Measurements from ENCODE around the gene KLHDC9. TPM values are rescaled to one million over a fixed set of nuclear protein-coding genes. Genes with fewer than 3 reads are reported as not detected.

The KLHDC9 gene
- total RNA-seq, 3 donors from 2014 or later (not counting 1 experiment from before 2014, with no cell fraction given): 0.49 to 0.50 TPM; not detected in 1

DNA sequence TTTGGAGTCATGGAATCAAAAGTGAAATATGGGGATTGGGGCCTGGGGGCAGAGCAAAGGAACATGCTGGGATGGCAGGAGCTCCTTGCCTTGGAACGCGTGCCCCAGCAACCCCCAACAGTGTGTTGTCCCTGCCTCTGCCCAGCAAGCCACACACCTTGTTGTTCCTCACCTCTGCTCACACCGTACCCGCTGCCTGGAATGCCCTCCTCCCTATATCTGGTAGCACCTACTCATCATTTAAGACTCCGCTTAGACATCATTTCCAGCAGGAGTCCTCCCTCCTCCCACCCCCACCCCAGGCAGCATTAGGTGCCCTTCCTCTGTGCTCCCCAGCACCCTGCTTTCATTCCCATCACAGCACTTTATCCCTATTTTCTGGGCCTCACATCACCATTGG lies 16.6 kb upstream of the KLHDC9 start:
- Mint-ChIP-seq H3K4me3 (no peak overlapping the region), H3K4me1 (no peaks in the 10 kb centered on the region), H3K27me3 (ENCODE audit: low read depth in 2 of 2) (peaks cover 0 to 2% of the 10 kb centered on the region in 2 donors), H3K27ac (no peak overlapping the region), H3K9me3 (no peaks in the 10 kb centered on the region), H3K36me3 (no peaks in the 10 kb centered on the region)
- Histone ChIP-seq H3K4me1 (ENCODE audit: control insufficient read depth, insufficient read depth, low read length) (peaks cover 6% of the 10 kb centered on the region), H3K4me3 (ENCODE audit: low read length) (no peak overlapping the region), H3K36me3 (ENCODE audit: control insufficient read depth, insufficient read depth, low read length) (no peaks in the 10 kb centered on the region), H3K27me3 (ENCODE audit: control insufficient read depth, insufficient read depth, low read length) (no peaks in the 10 kb centered on the region), H3K27ac (ENCODE audit: low read length) (no peak overlapping the region), H3K9me3 (ENCODE audit: control insufficient read depth, insufficient read depth, low read length) (no peaks in the 10 kb centered on the region)
- no peak for DNase-seq
- ATAC-seq: no peak
- intact Hi-C loops (cut with micrococcal nuclease): no loop called here
- TF ChIP-seq, protein P1, sequence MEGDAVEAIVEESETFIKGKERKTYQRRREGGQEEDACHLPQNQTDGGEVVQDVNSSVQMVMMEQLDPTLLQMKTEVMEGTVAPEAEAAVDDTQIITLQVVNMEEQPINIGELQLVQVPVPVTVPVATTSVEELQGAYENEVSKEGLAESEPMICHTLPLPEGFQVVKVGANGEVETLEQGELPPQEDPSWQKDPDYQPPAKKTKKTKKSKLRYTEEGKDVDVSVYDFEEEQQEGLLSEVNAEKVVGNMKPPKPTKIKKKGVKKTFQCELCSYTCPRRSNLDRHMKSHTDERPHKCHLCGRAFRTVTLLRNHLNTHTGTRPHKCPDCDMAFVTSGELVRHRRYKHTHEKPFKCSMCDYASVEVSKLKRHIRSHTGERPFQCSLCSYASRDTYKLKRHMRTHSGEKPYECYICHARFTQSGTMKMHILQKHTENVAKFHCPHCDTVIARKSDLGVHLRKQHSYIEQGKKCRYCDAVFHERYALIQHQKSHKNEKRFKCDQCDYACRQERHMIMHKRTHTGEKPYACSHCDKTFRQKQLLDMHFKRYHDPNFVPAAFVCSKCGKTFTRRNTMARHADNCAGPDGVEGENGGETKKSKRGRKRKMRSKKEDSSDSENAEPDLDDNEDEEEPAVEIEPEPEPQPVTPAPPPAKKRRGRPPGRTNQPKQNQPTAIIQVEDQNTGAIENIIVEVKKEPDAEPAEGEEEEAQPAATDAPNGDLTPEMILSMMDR (IDR thresholded peaks at IDR 0.05): no peak
- WGBS (ENCODE audit: insufficient coverage): 76% methylated on average over 5 of the region's 5 CpGs

DNA sequence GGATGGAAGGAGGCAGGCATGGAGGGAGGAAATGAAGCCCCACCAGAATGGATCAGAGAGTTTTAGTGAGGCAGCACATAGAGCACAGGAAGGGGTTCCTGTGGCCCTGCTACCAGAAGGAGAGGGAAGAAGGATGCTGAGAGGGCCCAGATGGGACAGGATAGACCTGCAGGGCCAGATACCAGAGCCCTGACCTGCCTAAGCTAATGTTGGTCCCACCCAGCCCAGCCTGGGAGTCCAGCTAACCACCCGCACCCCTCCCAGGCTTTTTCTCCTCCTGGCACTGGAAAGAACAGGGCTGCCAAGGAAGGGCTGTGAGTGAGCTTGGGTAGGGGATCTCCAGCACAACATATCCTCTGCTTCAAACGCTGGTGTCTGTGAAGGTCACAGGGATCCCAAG lies 15.7 kb upstream of the KLHDC9 start:
- Histone ChIP-seq H3K36me3 (ENCODE audit: control insufficient read depth, insufficient read depth, low read length) (no peaks in the 10 kb centered on the region), H3K4me1 (ENCODE audit: control insufficient read depth, insufficient read depth, low read length) (peaks cover 6% of the 10 kb centered on the region), H3K27me3 (ENCODE audit: control insufficient read depth, insufficient read depth, low read length) (no peaks in the 10 kb centered on the region), H3K4me3 (ENCODE audit: low read length) (no peak overlapping the region), H3K9me3 (ENCODE audit: control insufficient read depth, insufficient read depth, low read length) (no peaks in the 10 kb centered on the region), H3K27ac (ENCODE audit: low read length) (no peak overlapping the region)
- no peaks in the 10 kb centered on the region for H3K4me1 Mint-ChIP-seq
- H3K27ac Mint-ChIP-seq: no peak overlapping the region
- ATAC-seq: no peak
- H3K4me3 Mint-ChIP-seq: no peak overlapping the region
- intact Hi-C loops (cut with micrococcal nuclease): no loop called here
- H3K36me3 Mint-ChIP-seq: no peaks in the 10 kb centered on the region
- H3K9me3 Mint-ChIP-seq: no peaks in the 10 kb centered on the region
- DNase-seq: no peak
- TF ChIP-seq, protein P1 (IDR thresholded peaks at IDR 0.05): no peak
- 77% methylated on average over 2 of the region's 2 CpGs for WGBS (ENCODE audit: insufficient coverage)
- peaks cover 0 to 2% of the 10 kb centered on the region in 2 donors for H3K27me3 Mint-ChIP-seq (ENCODE audit: low read depth in 2 of 2)

DNA sequence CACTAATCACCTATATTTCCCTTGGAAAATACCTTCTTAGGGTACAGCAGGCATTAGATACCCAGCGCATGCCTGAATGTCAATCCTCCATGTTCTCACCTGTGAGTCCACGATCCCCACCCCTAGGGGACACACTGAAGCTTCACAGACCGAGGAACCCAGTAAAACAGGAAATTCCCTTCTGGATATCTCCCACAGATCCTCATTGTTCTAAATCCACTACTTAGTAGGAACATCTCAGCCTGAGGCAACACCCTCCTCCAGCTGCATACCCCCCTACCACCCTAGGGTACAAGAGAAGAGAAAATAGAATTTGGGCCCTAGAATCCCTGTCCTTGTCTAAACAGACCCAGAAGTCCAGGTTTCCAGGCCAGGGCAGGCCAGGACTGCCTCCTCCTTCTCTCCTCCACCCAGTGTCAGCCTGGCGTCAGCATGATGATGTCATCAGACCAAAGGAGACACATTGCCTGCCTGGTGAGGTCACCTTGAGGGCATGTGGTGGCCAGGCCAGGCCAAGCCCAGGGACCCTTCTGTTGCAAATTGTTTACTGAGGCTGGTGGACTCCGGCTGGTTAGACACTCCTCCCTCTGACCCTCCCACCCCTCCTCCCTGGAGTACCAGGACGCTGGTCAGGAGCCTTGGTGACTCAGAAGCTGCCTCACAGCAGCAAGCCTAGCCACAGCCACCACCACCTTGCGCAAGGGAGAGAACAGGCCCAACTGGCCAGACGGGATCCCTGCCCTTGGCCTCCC lies 15.0 kb upstream of the KLHDC9 start:
- ATAC-seq (peak; percentile 50 to 77 (median 57)), DNase-seq (no peak)
- no peak overlapping the region for H3K27ac ChIP-seq (ENCODE audit: low read length)
- peaks cover 0 to 2% of the 10 kb centered on the region in 2 donors for H3K27me3 Mint-ChIP-seq (ENCODE audit: low read depth in 2 of 2)
- intact Hi-C loops (cut with micrococcal nuclease): no loop called here
- TF ChIP-seq, protein P1 (IDR thresholded peaks at IDR 0.05): no peak
- no peaks in the 10 kb centered on the region for H3K36me3 ChIP-seq (ENCODE audit: control insufficient read depth, insufficient read depth, low read length)
- no peak overlapping the region for H3K27ac Mint-ChIP-seq
- H3K4me1 Mint-ChIP-seq: no peaks in the 10 kb centered on the region
- no peaks in the 10 kb centered on the region for H3K9me3 Mint-ChIP-seq
- no peaks in the 10 kb centered on the region for H3K9me3 ChIP-seq (ENCODE audit: control insufficient read depth, insufficient read depth, low read length)
- H3K4me3 Mint-ChIP-seq: no peak overlapping the region
- WGBS (ENCODE audit: insufficient coverage): 84% methylated on average over 8 of the region's 8 CpGs
- H3K4me1 ChIP-seq (ENCODE audit: control insufficient read depth, insufficient read depth, low read length): peaks cover 6% of the 10 kb centered on the region
- no peaks in the 10 kb centered on the region for H3K27me3 ChIP-seq (ENCODE audit: control insufficient read depth, insufficient read depth, low read length)
- no peak overlapping the region for H3K4me3 ChIP-seq (ENCODE audit: low read length)
- H3K36me3 Mint-ChIP-seq: no peaks in the 10 kb centered on the region

Data from natural killer cell (primary cell).